Stimulated activated CD8-positive, alpha-beta memory T cell treated with anti-CD3 and anti-CD28 coated beads, Interleukin-2, amount 100 ng/mL, for 1 hour (primary cell): Measurements from ENCODE around the gene CCNK.

Source experiments
- DNase-seq, 2 donors: peaks; one replicate each; pipeline ENCODE4 v3.0.0-alpha.2; 2020; ENCODE audit warnings: low read depth in 2 of 2

CCNK gene

DNA sequence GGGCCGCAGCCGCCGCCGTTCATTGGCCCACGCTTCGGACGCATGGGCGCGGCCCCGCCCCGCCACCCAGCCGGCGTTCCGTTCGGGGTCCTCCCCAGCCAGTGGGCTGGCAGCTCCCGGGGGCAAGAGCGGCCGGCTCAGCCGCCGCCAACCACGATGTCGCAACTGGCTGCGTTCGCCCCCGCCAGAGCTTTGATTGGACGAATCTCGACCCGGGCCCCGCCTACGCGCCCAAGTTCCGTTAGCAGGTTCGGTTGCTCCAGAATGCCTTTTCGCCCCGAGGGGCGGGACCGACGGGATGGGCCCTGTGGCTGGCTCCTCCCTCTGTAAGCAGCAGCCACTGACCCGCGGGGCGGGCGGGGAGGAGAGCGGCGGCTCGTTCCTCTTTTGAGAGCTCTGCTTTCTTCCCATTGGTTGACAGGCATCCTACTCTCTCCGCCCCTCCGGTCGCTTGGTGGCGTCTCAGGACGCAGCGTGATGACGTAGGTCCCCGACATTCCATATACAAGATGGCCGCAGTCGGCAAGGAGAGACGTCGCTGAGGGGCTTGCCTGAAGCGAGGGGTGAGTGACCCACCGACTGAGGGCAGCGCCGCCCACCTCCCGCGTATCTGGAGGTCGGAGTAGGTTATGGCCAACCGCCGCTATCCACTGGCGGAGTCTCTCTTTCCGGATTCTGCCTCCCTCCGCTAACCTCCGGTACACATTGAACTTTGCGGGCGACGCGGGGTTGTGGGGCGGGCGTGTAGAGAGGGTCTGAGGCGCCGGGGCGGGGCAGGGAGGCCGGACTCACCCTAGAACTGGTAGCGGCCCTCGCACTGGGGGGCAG is at the start of gene CCNK:
Gene CCNK, plus strand, starts transcription at position 493 of the 828 bp plus-strand sequence. CDS start 11,269 bp downstream, outside the sequence.
- peak; percentile 100 for DNase-seq

GRCh38 chr14:99431986-99432385 is 49.2 kb upstream of the CCNK start:
- no peak for DNase-seq

- no peak for DNase-seq
These were observed 48.7 kb upstream of the CCNK start for GRCh38 chr14:99432485-99432884.

- DNase-seq = no peak
These were observed 45.9 kb upstream of the CCNK start for GRCh38 chr14:99435327-99435726.

GRCh38 chr14:99436247-99437180 is 44.7 kb upstream of the CCNK start:
- DNase-seq = no peak

DNA sequence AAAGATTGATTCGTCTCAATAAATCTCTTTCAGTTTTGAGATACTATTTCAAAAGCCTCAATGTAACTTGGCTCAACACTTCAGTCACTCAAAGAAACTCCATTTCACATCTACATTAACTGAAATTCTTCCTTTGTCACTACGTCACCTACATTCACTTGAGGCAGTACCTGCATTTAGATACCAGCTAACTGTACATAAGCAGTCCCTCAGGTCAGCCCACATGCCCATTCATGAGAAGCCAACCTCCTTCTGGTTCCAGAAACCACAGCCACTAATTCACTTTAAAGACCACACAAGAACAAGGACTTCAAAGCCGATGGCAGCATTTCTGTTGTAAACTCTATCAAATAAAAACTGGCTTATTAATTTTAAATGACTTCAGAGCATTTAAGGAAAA is 43.5 kb upstream of the CCNK start:
- DNase-seq = no peak

GRCh38 chr14:99440278-99440677 is 40.9 kb upstream of the CCNK start:
- DNase-seq = no peak

- no peak for DNase-seq
These were observed 39.9 kb upstream of the CCNK start for GRCh38 chr14:99441157-99441870.

GRCh38 chr14:99441918-99442317 is 39.3 kb upstream of the CCNK start:
- DNase-seq = no peak

DNA sequence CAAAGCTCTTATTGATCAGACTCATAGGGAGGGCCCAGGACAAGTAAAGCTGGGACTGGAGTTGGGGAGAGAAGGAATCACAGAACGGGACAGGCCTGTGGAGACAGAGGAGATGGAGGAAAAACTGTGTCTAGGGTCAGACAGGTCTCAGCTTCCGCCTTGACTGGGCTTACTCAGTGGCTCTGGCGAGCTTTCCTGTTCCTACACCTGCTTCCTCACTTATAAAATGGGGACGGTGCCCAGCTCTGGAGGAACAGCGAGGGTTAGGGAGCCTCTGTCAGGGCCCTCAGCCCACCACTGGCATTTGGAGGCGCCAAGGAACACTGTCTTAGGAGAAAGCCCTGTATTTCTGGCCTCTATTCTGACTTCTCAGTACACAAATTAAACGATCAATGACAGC is 35.3 kb upstream of the CCNK start:
- no peak for DNase-seq

- DNase-seq = no peak
These were observed 33.5 kb upstream of the CCNK start for GRCh38 chr14:99447739-99448138.

GRCh38 chr14:99450266-99450665 is 30.9 kb upstream of the CCNK start:
- DNase-seq = no peak

DNA sequence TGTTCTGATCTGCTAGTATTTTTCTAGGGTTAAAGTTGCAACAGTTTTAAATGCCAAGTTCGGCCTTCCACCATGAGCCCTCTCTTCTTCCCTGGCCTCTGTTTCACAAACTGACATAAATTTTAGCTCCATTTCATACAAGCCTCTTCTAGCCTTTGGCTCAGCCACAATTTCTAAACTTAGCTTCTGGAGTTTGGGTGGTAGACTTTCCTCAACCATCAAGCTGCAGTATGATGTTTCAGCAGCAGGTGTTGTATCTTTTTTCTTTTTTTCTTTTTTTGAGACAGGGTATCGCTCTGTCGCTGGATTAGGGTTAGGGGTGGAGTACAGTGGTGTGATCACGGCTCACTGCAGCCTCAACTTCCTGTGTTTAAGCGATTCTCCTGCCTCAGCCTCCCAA is 30.0 kb upstream of the CCNK start:
- DNase-seq = no peak

GRCh38 chr14:99452968-99453367 is 28.2 kb upstream of the CCNK start:
- DNase-seq = no peak

DNA sequence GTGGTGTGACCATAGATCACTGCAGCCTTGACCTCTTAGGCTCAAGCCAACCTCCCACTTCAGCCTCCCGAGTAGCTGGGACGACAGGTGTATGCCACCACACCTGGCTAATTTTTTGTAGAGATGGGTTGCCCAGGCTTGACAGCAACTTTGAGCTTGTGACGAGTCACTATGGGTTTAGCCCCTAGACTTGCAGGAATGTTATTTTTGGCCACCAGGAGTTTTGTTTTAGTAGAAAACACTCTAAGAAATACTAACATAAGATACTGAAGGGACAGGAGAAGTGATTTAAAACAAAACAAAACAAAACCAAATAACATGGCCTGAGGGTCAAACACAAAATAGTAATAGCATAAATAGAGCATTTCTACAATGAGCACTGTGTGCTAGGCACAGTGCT is 27.0 kb upstream of the CCNK start:
- no peak for DNase-seq

DNA sequence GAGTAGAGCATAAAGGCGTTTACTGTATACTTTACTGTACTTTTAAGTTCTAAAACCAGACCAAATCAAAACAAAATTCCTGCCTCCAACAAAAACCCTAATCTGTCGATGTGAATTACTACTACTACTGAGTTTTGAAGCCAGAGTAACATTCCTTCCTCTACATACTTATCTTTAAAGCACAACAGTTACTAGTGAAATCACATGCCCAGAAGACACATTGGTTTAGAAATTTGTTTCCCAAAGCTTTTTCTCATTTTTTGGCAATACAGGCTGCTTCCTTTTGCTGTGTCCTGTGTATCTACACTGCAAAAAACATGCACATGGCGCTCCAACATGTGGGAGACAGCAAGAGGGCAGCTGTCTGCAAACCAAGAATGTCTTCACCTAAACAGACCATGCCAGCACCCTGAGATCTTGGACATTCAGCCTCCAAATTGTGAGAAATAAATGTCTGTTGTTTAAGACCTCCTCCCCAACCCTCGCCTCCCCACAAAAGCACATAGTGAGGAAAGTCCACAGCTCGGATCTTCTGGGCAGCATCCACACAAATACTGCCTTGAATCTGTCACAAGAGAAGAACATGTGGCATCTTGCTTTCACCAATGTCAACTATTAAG is 21.6 kb upstream of the CCNK start:
- no peak for DNase-seq

DNA sequence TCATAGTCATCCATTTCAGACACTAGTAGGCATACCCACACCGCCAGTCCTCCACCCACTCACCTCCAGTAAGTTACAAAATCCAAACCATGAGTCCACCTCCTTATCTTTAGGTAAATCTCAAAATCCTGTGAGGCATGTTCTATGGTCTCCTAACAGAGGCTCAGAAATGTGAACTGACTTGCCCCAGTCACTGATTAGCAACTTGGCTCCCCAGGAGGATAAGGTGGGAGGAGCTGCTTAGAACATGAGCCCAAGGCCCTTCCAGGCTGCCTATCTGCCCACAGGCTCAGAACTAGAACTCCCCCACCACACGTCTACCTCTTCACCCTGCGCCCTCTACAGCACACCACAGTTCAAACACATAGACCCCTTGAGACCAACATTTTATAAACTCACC is 20.4 kb upstream of the CCNK start:
- DNase-seq = no peak

DNA sequence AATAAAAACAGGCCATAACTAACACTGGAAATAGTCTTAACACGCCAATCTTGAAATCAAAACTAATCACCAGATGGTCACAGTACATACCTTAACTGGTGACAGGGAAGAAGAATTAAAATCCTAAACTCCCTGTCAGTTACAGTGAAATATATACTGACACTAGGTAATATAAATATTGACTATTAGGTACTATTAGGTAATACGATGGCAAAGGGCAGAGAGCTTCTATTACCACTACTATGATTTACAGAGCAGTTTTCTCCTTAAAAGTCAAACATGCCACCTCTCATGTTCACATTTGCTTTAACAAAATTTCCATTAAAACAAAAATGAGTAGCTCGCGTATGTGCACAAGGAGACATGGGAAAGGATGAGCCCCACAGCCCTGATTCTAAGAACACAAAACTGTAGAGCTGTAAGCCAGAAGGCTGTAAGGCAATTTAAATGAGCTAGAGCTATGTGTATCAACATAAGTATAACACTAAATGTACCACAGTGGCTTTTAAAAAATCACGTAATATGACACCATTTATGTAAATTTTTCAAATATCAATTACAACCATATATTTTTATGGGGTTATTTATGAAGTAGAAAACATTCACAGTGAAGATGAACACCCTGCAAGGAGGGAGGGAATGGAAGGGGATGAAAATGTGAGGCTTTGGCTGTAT is 19.7 kb upstream of the CCNK start:
- DNase-seq = no peak

GRCh38 chr14:99462210-99462609 is 19.0 kb upstream of the CCNK start:
- DNase-seq = no peak

GRCh38 chr14:99463974-99464373 is 17.2 kb upstream of the CCNK start:
- DNase-seq = no peak

DNA sequence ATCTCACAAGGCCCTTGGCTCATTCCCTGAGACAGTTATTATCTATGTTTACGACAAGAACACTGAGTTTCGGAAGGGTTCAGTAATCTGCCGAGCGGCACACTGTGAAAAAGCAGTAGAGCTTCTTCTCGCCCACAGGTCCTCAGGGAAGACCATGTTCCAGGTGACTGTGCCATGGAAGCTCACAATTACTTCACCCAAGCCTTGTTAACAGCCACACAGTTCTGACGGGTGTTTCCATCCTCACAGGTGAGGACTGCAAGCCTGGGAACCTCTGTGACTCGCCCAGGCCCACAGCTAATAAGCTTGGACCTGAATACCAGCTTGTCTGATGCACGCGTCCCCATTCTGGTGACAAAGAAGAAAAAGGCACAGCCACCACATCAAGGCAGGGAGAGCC is 15.9 kb upstream of the CCNK start:
- DNase-seq = no peak
